Gastrocnemius medialis (tissue), 4 donors: Measurements from ENCODE around the gene NELFB.

ENCODE experiments used
- CTCF ChIP-seq, 5 experiments: fragments of 450-650 bp in 3 of 5; fragments of 200-600 bp in 2 of 5; sonication (generic) in 2 of 5; IDR thresholded peaks in 4 of 5; conservative IDR thresholded peaks in 1 of 5; 1 replicate in 4 of 5; 2 replicates in 1 of 5; pipeline ENCODE4 v1.5.1; 2016 to 2019; ENCODE audit warnings: antibody characterized with exemption in 5 of 5, mild to moderate bottlenecking in 3 of 5, moderate library complexity in 3 of 5
- POLR2A ChIP-seq, 2 donors: fragments of 450-650 bp; IDR thresholded peaks; one replicate each; pipeline ENCODE4 v1.6.1; 2017; ENCODE audit warnings: antibody characterized with exemption in 2 of 2, mild to moderate bottlenecking in 2 of 2, moderate library complexity in 2 of 2

- TF ChIP-seq CTCF (IDR thresholded peaks at IDR 0.05 in 4 of 5, conservative IDR thresholded peaks at IDR 0.05 in 1 of 5) = no peak
- TF ChIP-seq POLR2A (IDR thresholded peaks at IDR 0.05) = no peak
These were observed 48.5 kb upstream of the NELFB start for GRCh38 chr9:137206602-137207001.
